ENCODE results near the gene INPP5K.
"Not testable (repeated sequence)": the region's sequence is repeated elsewhere in the genome, so short reads cannot be mapped to it uniquely, and the experiment has no call there.

The INPP5K gene

DNA sequence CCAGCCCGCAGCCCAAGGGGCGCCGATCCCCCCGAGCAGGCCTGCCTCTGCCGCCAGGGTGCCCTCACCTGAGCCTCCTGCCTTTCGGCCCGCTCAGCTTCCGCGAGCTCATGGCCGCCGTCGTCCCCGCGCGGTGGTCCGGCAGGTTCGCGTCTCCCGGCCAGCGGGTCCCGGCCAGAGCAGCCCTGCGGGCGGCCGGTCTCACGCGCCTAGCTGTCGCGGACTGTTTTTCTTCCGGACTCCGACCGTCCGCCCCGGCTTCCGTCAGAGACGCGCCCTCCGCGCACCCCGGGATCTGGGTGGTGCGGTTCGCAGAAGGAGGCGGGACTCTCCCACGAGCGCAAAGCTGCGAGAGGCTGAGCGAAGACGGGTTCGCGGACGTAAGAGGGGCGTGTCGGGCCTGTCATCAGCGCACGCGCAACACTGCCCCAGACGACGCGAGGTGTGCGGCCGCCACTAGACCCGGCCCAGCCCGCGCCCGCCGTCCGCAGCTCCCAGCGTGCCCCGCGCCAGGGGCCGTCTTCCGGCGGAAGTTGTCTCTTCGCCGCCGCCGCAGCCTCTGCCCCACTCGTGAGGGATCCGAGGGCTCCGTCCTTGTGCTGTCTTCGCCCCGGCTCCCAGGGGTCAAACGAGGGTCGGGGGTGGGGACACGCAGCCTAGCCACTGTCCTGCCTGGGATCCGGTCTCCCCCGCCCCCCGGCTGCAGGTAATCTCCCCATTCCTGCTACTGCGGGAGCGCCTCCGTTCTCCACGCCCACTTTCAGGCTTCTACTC is at the start of gene INPP5K:
TSS of gene INPP5K (minus strand) at position 225 of the 774 bp plus-strand sequence. CDS start at position 112, 113 bp downstream.
- H3K27me3 ChIP-seq (ENCODE audit: insufficient read depth, low read length) = no peaks in the 10 kb centered on the region
- H3K79me2 ChIP-seq (ENCODE audit: control insufficient read depth, insufficient read depth, low read length, unreplicated experiment) = peaks cover 20% of the 10 kb centered on the region
- H3K4me1 ChIP-seq (ENCODE audit: control insufficient read depth, insufficient read depth, low read length, unreplicated experiment) = peaks cover 24% of the 10 kb centered on the region
- H2AFZ ChIP-seq (ENCODE audit: low read length, unreplicated experiment) = peak within 1 kb of the TSS; percentile 83
- peak within 1 kb of the TSS; percentile 97 for H3K4me3 ChIP-seq (ENCODE audit: low read depth, low read length)
- H3K36me3 ChIP-seq (ENCODE audit: insufficient read depth, low read length) = no peaks in the 10 kb centered on the region; the same call in 1 of the 2 replicates
- peak within 1 kb of the TSS; percentile 44 for H3K27ac ChIP-seq (ENCODE audit: low read depth, low read length)

DNA sequence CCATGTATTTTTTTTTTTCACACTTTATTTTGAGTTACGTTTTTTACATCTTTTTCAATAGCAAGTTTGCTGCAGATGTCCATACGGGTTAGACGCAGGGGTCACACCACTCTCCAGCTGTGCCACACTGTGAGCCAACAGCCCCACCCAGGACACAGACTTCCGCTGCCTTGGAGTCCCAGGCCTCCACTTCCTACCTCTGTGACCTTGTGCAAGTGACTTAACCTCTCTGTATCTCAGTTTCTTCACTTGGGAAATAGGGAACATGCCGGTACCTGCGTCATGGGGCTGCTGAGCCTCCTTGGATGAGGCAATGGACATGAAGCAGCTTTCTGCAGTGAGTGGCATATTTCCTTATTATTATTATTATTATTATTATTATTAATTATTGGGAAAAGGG is 49.5 kb upstream of the INPP5K start:
- H3K79me2 ChIP-seq (ENCODE audit: control insufficient read depth, insufficient read depth, low read length, unreplicated experiment) = peaks cover 12% of the 10 kb centered on the region
- H3K27ac ChIP-seq (ENCODE audit: low read depth, low read length) = no peak overlapping the region
- H3K4me3 ChIP-seq (ENCODE audit: low read depth, low read length) = no peak overlapping the region
- H2AFZ ChIP-seq (ENCODE audit: low read length, unreplicated experiment) = no peak overlapping the region
- peaks cover 6% of the 10 kb centered on the region for H3K4me1 ChIP-seq (ENCODE audit: control insufficient read depth, insufficient read depth, low read length, unreplicated experiment)
- H3K36me3 ChIP-seq (ENCODE audit: insufficient read depth, low read length) = no peaks in the 10 kb centered on the region
- H3K27me3 ChIP-seq (ENCODE audit: insufficient read depth, low read length) = no peaks in the 10 kb centered on the region

DNA sequence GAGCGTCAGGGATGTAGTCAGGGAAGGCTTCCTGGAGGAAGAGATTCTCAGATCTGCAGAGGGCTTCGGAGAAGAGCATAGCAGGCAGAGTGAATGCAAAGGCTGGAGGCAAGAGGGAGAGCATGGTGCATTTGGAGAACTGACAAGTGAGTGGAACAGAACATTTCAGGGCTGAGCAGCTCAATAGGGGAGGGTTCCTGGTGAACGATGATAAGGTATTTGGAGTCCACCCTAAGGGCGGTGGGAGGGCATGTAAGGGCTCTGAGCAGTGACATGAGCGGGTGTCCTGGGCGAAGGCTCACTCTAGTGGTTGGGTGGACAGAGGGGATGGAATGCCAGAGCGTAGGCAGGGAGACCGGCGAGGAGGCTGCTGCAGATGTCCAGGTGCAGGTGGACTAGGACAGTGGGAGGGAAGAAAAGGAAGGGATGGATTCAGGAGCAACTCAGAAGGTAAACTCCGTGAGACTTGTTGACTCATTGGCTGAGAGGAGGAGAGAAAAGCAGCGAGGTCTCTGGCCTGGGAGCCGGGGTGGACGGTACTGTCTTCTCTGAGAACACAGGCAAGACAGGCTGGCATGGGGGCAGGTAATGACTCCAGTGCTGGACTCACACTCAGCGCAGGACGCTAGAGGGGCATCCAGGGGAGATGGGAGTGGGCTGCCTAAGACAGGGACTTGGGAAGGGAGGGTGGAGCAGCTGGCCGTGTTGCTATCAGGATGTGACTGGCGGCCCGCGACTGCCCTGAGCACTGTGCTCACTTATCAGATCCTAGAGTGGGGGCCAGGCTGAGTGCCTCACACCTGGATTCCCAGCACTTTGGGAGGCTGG is 47.6 kb upstream of the INPP5K start:
- H3K4me3 ChIP-seq (ENCODE audit: low read depth, low read length) = no peak overlapping the region
- H3K27ac ChIP-seq (ENCODE audit: low read depth, low read length) = no peak overlapping the region
- H3K4me1 ChIP-seq (ENCODE audit: control insufficient read depth, insufficient read depth, low read length, unreplicated experiment) = peaks cover 13% of the 10 kb centered on the region
- peaks cover 31% of the 10 kb centered on the region for H3K79me2 ChIP-seq (ENCODE audit: control insufficient read depth, insufficient read depth, low read length, unreplicated experiment)
- H3K36me3 ChIP-seq (ENCODE audit: insufficient read depth, low read length) = no peaks in the 10 kb centered on the region
- H2AFZ ChIP-seq (ENCODE audit: low read length, unreplicated experiment) = no peak overlapping the region
- H3K27me3 ChIP-seq (ENCODE audit: insufficient read depth, low read length) = no peaks in the 10 kb centered on the region

DNA sequence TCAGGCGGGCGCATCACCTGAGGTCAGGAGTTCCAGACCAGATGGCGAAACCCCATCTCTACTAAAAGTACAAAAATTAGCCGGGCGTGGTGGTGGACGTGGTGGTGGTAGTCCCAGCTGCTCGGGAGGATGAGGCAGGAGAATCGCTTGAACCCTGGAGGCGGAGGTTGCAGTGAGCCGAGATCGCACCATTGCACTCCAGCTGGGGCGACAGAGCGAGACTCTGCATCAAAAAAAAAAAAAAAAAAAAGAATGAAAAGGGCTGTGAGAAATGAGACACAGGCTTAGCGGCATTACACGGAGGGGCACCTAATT is 47.0 kb upstream of the INPP5K start:
- not testable (repeated sequence) for H3K27ac ChIP-seq (ENCODE audit: low read depth, low read length); H3K27me3 ChIP-seq (ENCODE audit: insufficient read depth, low read length); H3K36me3 ChIP-seq (ENCODE audit: insufficient read depth, low read length); H2AFZ ChIP-seq (ENCODE audit: low read length, unreplicated experiment)
- Histone ChIP-seq H3K4me1 (ENCODE audit: control insufficient read depth, insufficient read depth, low read length, unreplicated experiment) (peaks cover 13% of the 10 kb centered on the region), H3K4me3 (ENCODE audit: low read depth, low read length) (0 out of 2 replicates have a peak overlapping the region, but pooled peaks have one; percentile 99), H3K79me2 (ENCODE audit: control insufficient read depth, insufficient read depth, low read length, unreplicated experiment) (peaks cover 36% of the 10 kb centered on the region)

DNA sequence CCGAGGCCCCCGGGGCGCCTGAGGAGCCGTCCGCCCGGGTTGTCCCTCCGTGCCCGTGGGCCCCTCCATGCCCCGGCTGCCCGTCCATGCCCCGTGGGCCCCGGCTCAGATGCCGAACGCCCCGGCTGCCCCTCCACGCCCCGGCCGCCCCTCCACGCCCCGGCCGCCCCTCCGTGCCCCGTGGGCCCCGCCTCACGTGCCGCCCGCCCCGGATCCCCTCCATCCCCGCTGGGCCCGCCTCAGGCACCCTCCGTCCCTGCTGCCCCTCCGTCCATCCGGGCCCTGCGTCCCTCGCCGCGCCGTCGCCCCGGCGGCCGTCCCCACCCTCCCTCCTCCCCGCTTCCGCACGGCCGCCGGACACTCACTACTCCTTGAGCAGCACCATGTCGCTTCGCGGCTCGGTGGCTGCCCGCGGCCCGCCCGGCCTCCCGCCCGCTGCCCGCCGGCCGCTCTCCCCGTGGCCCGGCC is 45.8 kb upstream of the INPP5K start:
- Histone ChIP-seq H3K4me3 (ENCODE audit: low read depth, low read length) (peak overlapping the region; percentile 99), H2AFZ (ENCODE audit: low read length, unreplicated experiment) (peak overlapping the region; percentile 68), H3K36me3 (ENCODE audit: insufficient read depth, low read length) (no peaks in the 10 kb centered on the region), H3K27ac (ENCODE audit: low read depth, low read length) (peak overlapping the region; percentile 69; the same call in 1 of the 2 replicates), H3K4me1 (ENCODE audit: control insufficient read depth, insufficient read depth, low read length, unreplicated experiment) (peaks cover 19% of the 10 kb centered on the region), H3K79me2 (ENCODE audit: control insufficient read depth, insufficient read depth, low read length, unreplicated experiment) (peaks cover 40% of the 10 kb centered on the region), H3K27me3 (ENCODE audit: insufficient read depth, low read length) (no peaks in the 10 kb centered on the region)

DNA sequence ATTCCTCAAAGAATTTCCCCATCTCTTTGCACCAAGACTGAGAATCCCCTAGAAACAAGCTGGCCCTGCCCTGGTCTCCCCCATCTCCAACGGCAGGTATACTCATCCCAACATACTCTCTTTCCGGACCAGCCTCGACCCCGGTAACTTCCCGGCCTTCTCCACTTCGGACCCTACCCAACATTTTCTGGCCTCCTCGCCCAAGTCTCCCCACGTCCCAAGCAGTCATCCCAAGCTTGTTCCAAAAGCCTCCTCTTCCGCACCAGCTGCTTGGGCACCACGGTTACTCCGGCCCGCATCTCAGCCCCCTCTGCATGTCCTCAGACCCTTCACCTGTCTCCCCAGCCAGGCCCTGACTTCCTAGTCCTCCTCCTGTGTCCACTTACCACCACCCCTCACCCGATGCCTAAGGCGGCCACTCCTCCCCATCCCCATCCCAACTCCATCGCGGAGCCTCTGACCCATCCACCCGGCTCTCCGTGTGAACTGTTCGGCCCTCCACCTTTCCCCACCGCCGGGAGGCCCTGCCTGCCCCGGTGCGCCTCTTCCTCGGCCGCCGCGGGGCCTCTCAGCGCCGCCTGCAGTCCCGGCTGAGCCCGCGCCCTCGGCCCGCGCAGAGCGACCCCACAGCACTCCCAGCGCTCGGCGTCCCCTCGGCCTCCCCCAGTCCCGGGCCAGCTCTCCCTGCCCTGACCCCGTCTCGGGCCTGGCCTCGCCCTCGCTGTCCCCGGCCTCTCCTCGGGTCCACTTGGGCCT is 45.2 kb upstream of the INPP5K start:
- peak overlapping the region; percentile 69; the same call in 1 of the 2 replicates for H3K27ac ChIP-seq (ENCODE audit: low read depth, low read length)
- no peaks in the 10 kb centered on the region for H3K36me3 ChIP-seq (ENCODE audit: insufficient read depth, low read length)
- peaks cover 23% of the 10 kb centered on the region for H3K4me1 ChIP-seq (ENCODE audit: control insufficient read depth, insufficient read depth, low read length, unreplicated experiment)
- peak overlapping the region; percentile 99 for H3K4me3 ChIP-seq (ENCODE audit: low read depth, low read length)
- peak overlapping the region; percentile 24 for H2AFZ ChIP-seq (ENCODE audit: low read length, unreplicated experiment)
- no peaks in the 10 kb centered on the region for H3K27me3 ChIP-seq (ENCODE audit: insufficient read depth, low read length)
- peaks cover 45% of the 10 kb centered on the region for H3K79me2 ChIP-seq (ENCODE audit: control insufficient read depth, insufficient read depth, low read length, unreplicated experiment)

DNA sequence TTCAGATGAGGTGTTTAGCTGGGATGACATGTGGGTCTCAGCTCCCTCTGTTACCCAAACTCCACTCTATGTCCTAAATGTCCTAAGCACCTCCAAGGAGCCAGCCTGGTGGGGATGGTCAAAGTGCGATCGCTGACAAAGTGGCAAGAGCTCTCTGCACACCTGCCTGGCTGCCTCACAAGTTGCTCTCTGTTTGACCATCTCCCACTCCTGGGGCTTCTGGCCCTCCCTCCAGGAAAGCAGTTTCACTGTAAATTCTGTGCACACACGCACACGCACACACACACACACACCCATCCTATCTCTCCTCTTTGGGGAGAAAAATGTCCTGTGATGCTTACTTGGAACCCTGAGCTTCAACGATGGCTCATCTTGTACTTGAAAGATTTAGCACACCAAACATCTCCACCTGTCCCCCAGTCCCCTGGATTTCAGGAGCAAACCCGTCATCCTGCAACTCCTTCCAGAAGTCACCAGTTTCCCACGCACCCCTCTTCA is 44.5 kb upstream of the INPP5K start:
- Histone ChIP-seq H3K4me3 (ENCODE audit: low read depth, low read length) (peak overlapping the region; percentile 99), H2AFZ (ENCODE audit: low read length, unreplicated experiment) (no peak overlapping the region), H3K4me1 (ENCODE audit: control insufficient read depth, insufficient read depth, low read length, unreplicated experiment) (peaks cover 23% of the 10 kb centered on the region), H3K36me3 (ENCODE audit: insufficient read depth, low read length) (no peaks in the 10 kb centered on the region), H3K27ac (ENCODE audit: low read depth, low read length) (no peak overlapping the region), H3K79me2 (ENCODE audit: control insufficient read depth, insufficient read depth, low read length, unreplicated experiment) (peaks cover 52% of the 10 kb centered on the region), H3K27me3 (ENCODE audit: insufficient read depth, low read length) (no peaks in the 10 kb centered on the region)

DNA sequence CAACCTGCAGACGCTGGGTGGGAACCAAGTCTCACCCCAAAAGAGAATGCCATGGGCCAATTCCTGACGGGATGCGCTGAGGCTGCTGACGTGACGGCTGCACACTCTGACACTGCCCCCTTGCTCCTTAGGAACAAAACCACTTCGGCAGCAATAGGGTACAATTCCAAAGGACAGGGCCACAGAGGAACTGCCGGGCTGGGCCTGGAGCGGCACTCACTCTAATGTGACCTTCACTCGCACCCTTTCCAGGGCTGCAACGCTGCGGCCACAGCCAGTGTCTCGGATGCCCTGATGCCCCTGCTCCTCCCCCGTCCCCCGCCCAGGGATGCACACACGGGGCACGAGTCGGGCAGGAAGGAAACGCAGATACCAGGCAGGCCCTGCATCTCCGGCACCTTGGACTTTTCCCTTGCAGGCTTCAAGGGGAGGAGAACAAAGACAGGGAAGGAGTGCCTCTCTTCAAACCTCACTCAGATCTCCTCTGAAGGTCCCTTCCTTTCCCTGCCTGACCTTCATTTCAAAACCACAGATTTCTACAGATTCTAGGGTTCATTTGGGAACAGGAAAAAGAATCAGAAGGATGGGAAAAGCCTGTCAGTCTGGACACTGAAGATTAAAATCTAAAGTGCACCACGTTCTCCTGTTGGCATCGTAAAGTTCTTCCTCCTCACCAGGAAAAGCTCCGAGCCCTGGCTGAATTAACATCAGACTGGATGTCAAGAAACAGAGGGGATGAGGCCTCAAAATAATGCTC is 43.9 kb upstream of the INPP5K start:
- H2AFZ ChIP-seq (ENCODE audit: low read length, unreplicated experiment) = no peak overlapping the region
- no peak overlapping the region for H3K27ac ChIP-seq (ENCODE audit: low read depth, low read length)
- H3K27me3 ChIP-seq (ENCODE audit: insufficient read depth, low read length) = no peaks in the 10 kb centered on the region
- H3K4me1 ChIP-seq (ENCODE audit: control insufficient read depth, insufficient read depth, low read length, unreplicated experiment) = peaks cover 23% of the 10 kb centered on the region
- no peak overlapping the region for H3K4me3 ChIP-seq (ENCODE audit: low read depth, low read length)
- H3K79me2 ChIP-seq (ENCODE audit: control insufficient read depth, insufficient read depth, low read length, unreplicated experiment) = peaks cover 58% of the 10 kb centered on the region
- no peaks in the 10 kb centered on the region for H3K36me3 ChIP-seq (ENCODE audit: insufficient read depth, low read length)

DNA sequence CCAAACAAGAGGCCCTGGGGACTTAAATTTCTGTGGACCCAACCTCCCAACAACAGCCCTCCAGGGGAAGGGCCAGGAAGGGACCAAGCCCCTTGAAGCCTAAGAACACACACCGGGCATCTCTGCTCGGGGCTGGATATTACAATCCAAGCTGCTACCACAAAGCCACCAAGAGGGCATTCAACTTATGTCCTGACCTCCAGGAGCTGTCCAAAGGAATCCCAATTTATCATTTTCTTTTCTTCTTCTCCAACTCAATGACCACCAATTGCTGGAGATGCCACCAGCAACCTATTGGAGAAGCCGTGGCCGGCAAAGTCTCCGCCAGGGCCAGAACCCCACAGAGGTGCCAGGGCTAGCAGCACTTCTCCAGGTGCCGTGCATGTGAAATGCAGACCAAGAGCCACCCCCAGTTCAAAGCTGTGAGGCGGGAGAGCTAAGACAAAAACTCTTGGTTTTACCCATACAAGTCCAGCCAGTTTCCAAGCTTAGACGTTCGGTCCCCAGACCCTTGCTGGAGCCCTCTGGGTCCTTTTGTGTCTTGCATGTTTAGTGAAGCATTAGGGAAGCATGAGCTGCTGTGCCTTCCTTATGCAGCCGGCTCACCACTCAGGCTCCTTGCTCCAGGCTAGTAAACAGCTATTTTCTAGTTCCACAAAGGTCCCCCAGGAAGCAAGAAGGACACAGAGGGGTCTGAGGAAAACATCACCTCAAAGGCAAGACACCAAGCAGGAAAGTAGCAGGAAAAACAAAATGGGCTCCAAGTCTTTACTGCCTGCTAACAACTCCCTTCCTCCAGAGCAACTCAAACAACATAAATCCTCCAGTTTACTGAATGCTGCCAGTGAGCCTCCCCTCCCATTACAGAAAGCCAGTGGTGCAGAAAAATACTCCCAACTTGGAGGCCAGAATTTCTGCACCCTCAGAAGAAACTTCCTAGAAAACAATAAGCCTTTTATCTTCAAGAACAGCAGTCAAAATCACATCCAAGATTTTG is 42.9 kb upstream of the INPP5K start:
- Histone ChIP-seq H3K27me3 (ENCODE audit: insufficient read depth, low read length) (no peaks in the 10 kb centered on the region), H2AFZ (ENCODE audit: low read length, unreplicated experiment) (no peak overlapping the region), H3K27ac (ENCODE audit: low read depth, low read length) (no peak overlapping the region), H3K79me2 (ENCODE audit: control insufficient read depth, insufficient read depth, low read length, unreplicated experiment) (peaks cover 66% of the 10 kb centered on the region), H3K4me3 (ENCODE audit: low read depth, low read length) (no peak overlapping the region), H3K4me1 (ENCODE audit: control insufficient read depth, insufficient read depth, low read length, unreplicated experiment) (peaks cover 23% of the 10 kb centered on the region), H3K36me3 (ENCODE audit: insufficient read depth, low read length) (0 out of 2 replicates have a peak, but pooled peaks cover 2% of the 10 kb centered on the region)

Measured in ACC112 (cell line).